ENCODE measurements around the gene NCKAP5L.

The NCKAP5L gene

GRCh38 chr12:49821373-49822287, 6.6 kb downstream of the NCKAP5L start:
- DNase-seq: no peak

GRCh38 chr12:49819786-49820185, 8.4 kb downstream of the NCKAP5L start:
- no peak for DNase-seq

- no peak for DNase-seq
Measured at GRCh38 chr12:49818241-49818895, 9.8 kb downstream of the NCKAP5L start.

- DNase-seq: no peak
Measured at GRCh38 chr12:49813131-49813530, 15.1 kb downstream of the NCKAP5L start.

GRCh38 chr12:49811961-49812401, 16.2 kb downstream of the NCKAP5L start:
- DNase-seq: no peak

GRCh38 chr12:49811136-49811535, 17.1 kb downstream of the NCKAP5L start:
- no peak for DNase-seq

GRCh38 chr12:49809906-49810389, 18.3 kb downstream of the NCKAP5L start:
- no peak for DNase-seq

- no peak for DNase-seq
Measured at GRCh38 chr12:49809381-49809905, 18.8 kb downstream of the NCKAP5L start.

GRCh38 chr12:49808686-49809380, 19.4 kb downstream of the NCKAP5L start:
- DNase-seq: no peak

GRCh38 chr12:49807991-49808580, 20.1 kb downstream of the NCKAP5L start:
- no peak for DNase-seq

- no peak for DNase-seq
Measured at GRCh38 chr12:49806877-49807276, 21.3 kb downstream of the NCKAP5L start.

- DNase-seq: no peak
Measured at GRCh38 chr12:49806321-49806813, 21.8 kb downstream of the NCKAP5L start.

- no peak for DNase-seq
Measured at GRCh38 chr12:49805409-49805808, 22.8 kb downstream of the NCKAP5L start.

GRCh38 chr12:49804821-49805220, 23.4 kb downstream of the NCKAP5L start:
- DNase-seq: no peak

GRCh38 chr12:49803693-49804450, 24.3 kb downstream of the NCKAP5L start:
- no peak for DNase-seq

- no peak for DNase-seq
Measured at GRCh38 chr12:49801141-49802063, 26.8 kb downstream of the NCKAP5L start.

GRCh38 chr12:49800421-49801140, 27.6 kb downstream of the NCKAP5L start:
- no peak for DNase-seq

- DNase-seq: no peak
Measured at GRCh38 chr12:49798934-49799333, 29.3 kb downstream of the NCKAP5L start.

- DNase-seq: no peak
Measured at GRCh38 chr12:49798248-49798647, 30.0 kb downstream of the NCKAP5L start.

GRCh38 chr12:49797449-49797776, 30.8 kb downstream of the NCKAP5L start:
- no peak for DNase-seq

All from hematopoietic multipotent progenitor cell treated with erythropoietin and hydrocortisone succinate and interleukin-3 and kit ligand, for 6 days (in vitro differentiated cells).